Endothelial cell of umbilical vein (primary cell): Measurements from ENCODE around the gene NCKAP5. TPM values are rescaled to one million over a fixed set of nuclear protein-coding genes. Genes with fewer than 3 reads are reported as not detected.

ENCODE experiments used
- BruUV-seq: library from RNA; stranded (reverse); fragments of 400-500 nt; replicated peaks from 2 replicates; lab custom pipeline; 2021; lab: Mats Ljungman, UMichigan
- CTCF ChIA-PET: fragments of 300-600, 350-600 bp; sonication (Branson Sonifier 250); formaldehyde crosslinking; loops from one replicate; lab custom pipeline; 2021; ENCODE audit warnings: antibody characterized with exemption, inconsistent platforms; lab: Charles Lee
- POLR2A ChIA-PET: fragments of 300-600, 350-600 bp; sonication (Branson Sonifier 250); formaldehyde crosslinking; loops from one replicate; lab custom pipeline; 2021; ENCODE audit warnings: antibody characterized with exemption, inconsistent platforms; lab: Charles Lee
- DNase-seq: peaks from one replicate; pipeline ENCODE4 v3.0.0-alpha.2; 2011; ENCODE audit warnings: low read depth, low spot score
- FAIRE-seq: peaks from 2 replicates; lab custom pipeline; 2011; peaks lifted over from hg19 to GRCh38; lab: Jason Lieb, UNC
- H2AFZ ChIP-seq: 2 replicates; pipeline ENCODE4 v1.6.0; 2012; ENCODE audit warnings: low read depth, low read length, control low read depth, inconsistent platforms
- H3K27ac ChIP-seq: 2 replicates; pipeline ENCODE4 v1.5.1; 2011; ENCODE audit warnings: low read depth, mild to moderate bottlenecking, control low read depth, low read length, moderate library complexity; ENCODE audit not compliant: insufficient read depth
- H3K27me3 ChIP-seq, 2 experiments: 2 replicates each; pipeline versions ENCODE4 v1.6.0 to v1.6.1; 2011; ENCODE audit warnings: low read length in 2 of 2, mixed read lengths in 1 of 2; ENCODE audit not compliant: control insufficient read depth in 2 of 2, insufficient read depth in 2 of 2
- H3K36me3 ChIP-seq, 2 experiments: 2 replicates in 1 of 2; 3 replicates in 1 of 2; pipeline ENCODE4 v1.5.1; 2011; ENCODE audit warnings: low read length in 2 of 2, mild to moderate bottlenecking in 1 of 2, moderate library complexity in 1 of 2; ENCODE audit not compliant: control insufficient read depth in 2 of 2, insufficient read depth in 2 of 2; ENCODE audit errors: extremely low read depth in 1 of 2
- H3K4me1 ChIP-seq: 3 replicates; pipeline ENCODE4 v1.5.1; 2011; ENCODE audit warnings: mild to moderate bottlenecking, low read length; ENCODE audit not compliant: control insufficient read depth, insufficient read depth; ENCODE audit errors: extremely low read depth
- H3K4me2 ChIP-seq: 2 replicates; pipeline ENCODE4 v1.6.1; 2011; ENCODE audit warnings: low read length, control low read depth, mixed read lengths; ENCODE audit not compliant: insufficient read depth
- H3K4me3 ChIP-seq, 3 experiments: fragments of 200-600 bp in 1 of 3; sonication (generic), shearing (Covaris generic) in 1 of 3; replicated peaks in 1 of 3; 2 replicates each; pipeline ENCODE4 v1.5.1; 2011 to 2016; ENCODE audit warnings: control low read depth in 3 of 3, low read length in 3 of 3, mild to moderate bottlenecking in 2 of 3, inconsistent platforms in 1 of 3, low read depth in 1 of 3, moderate library complexity in 1 of 3; ENCODE audit not compliant: insufficient read depth in 1 of 3
- H3K79me2 ChIP-seq: 2 replicates; pipeline ENCODE4 v1.6.0; 2012; ENCODE audit warnings: low read length, inconsistent platforms; ENCODE audit not compliant: control insufficient read depth, insufficient read depth
- H3K9ac ChIP-seq: replicated peaks from 2 replicates; pipeline ENCODE3; 2011; ENCODE audit warnings: low read length, control low read depth; ENCODE audit not compliant: insufficient read depth; ENCODE audit errors: extremely low read depth
- H3K9me1 ChIP-seq: replicated peaks from 3 replicates; pipeline ENCODE4 v1.6.0; 2011; ENCODE audit warnings: mild to moderate bottlenecking, low read length; ENCODE audit not compliant: control insufficient read depth, insufficient read depth; ENCODE audit errors: extremely low read depth
- H3K9me3 ChIP-seq: replicated peaks from 2 replicates; pipeline ENCODE4 v1.5.1; 2012; ENCODE audit warnings: low read length, inconsistent platforms; ENCODE audit not compliant: control insufficient read depth, insufficient read depth
- H4K20me1 ChIP-seq: replicated peaks from 2 replicates; pipeline ENCODE3; 2011; ENCODE audit warnings: mild to moderate bottlenecking, low read length; ENCODE audit not compliant: control insufficient read depth, insufficient read depth; ENCODE audit errors: extremely low read depth
- EZH2 ChIP-seq: IDR thresholded peaks from 2 replicates; pipeline ENCODE4 v1.6.1; 2012; ENCODE audit warnings: borderline replicate concordance, low read depth, mild to moderate bottlenecking, moderate library complexity, low read length, inconsistent platforms; ENCODE audit not compliant: severe bottlenecking
- FOS ChIP-seq: IDR thresholded peaks from 2 replicates; pipeline ENCODE4 v1.6.1; 2011; ENCODE audit warnings: mild to moderate bottlenecking, low read length, moderate library complexity, borderline replicate concordance; ENCODE audit not compliant: insufficient read depth
- GATA2 ChIP-seq: IDR thresholded peaks from 2 replicates; pipeline ENCODE4 v1.7.0; 2011; ENCODE audit warnings: low read depth, mild to moderate bottlenecking, moderate library complexity, mixed read lengths, low read length; ENCODE audit not compliant: insufficient read length, insufficient read depth
- JUN ChIP-seq: IDR thresholded peaks from 2 replicates; pipeline ENCODE4 v1.6.1; 2011; ENCODE audit warnings: borderline replicate concordance, low read depth; ENCODE audit not compliant: insufficient read length, insufficient read depth
- MYC ChIP-seq: IDR thresholded peaks from one replicate; pipeline ENCODE4 v1.6.1; 2011; ENCODE audit warnings: mild to moderate bottlenecking, low read depth, low read length
- dilution Hi-C: fragments of 300-500 bp; cut with MboI; formaldehyde crosslinking; loops from one replicate; pipeline ENCODE4 v1.15.0; 2019; ENCODE audit warnings: low sequenced_read_pairs; ENCODE audit not compliant: extremely low pct_ligation_motif_present
- intact Hi-C: fragments of 100-400 bp; cut with micrococcal nuclease; formaldehyde crosslinking; loops from one replicate; pipeline ENCODE4 v1.10.0; 2022
- polyA plus RNA-seq, 4 experiments: library from polyadenylated mRNA; depleted of rRNA in 3 of 4; stranded (reverse) in 3 of 4; unstranded in 1 of 4; fragments of >200 nt; gene quantifications; 2 replicates each; pipeline versions ENCODE4 v1.2.1 to v1.2.3, GENCODE V29; 2011 to 2012; ENCODE audit warnings: missing spikeins in 1 of 4
- total RNA-seq: library from RNA; stranded (reverse); gene quantifications from 2 replicates; pipeline ENCODE4 v1.2.3, GENCODE V29; 2021

The NCKAP5 gene
- total and polyA plus RNA-seq, 2 donors (not counting 3 experiments of a cell fraction or from before 2014, with no cell fraction given), result 0.47 to 3.3 TPM

DNA sequence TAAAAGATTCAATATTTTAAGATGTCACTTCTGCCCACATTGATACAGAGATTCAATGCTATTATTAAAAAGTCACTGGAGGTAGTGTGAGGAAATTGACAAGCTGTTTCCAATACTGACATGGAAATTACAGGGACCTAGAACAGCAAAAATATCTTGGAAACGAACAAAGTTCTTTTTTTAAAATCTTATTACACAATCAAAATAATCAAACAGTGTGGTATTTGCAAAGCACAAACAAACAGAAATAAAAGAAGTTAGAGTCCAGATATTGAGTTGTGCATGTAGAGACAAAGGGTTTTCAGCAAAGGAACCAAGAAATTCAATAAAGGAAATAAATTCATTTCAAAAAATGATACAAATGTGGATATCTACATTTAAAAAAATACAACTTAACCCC lies 369.6 kb downstream of the NCKAP5 start:
- Histone ChIP-seq H3K79me2 (no peaks in the 10 kb centered on the region), H3K4me2 (no peak overlapping the region), H3K27ac (no peak overlapping the region), H3K4me3 (no peak overlapping the region), H3K9me1 (no peaks in the 10 kb centered on the region), H3K27me3 (no peaks in the 10 kb centered on the region), H3K9me3 (no peaks in the 10 kb centered on the region), H3K4me1 (peaks cover 15% of the 10 kb centered on the region), H3K36me3 (no peaks in the 10 kb centered on the region), H3K9ac (no peak overlapping the region), H2AFZ (no peak overlapping the region), H4K20me1 (no peaks in the 10 kb centered on the region)
- ChIA-PET CTCF (no interaction called here), POLR2A (no interaction called here)
- dilution Hi-C loops, result no loop called here
- intact Hi-C loops, result no loop called here
- no peak for DNase-seq
- FAIRE-seq, result no peak
- no peak for TF ChIP-seq MYC
- TF ChIP-seq JUN, result no peak
- no peak for TF ChIP-seq FOS
- TF ChIP-seq EZH2, result no peak
- no TSS peak for BruUV-seq

DNA sequence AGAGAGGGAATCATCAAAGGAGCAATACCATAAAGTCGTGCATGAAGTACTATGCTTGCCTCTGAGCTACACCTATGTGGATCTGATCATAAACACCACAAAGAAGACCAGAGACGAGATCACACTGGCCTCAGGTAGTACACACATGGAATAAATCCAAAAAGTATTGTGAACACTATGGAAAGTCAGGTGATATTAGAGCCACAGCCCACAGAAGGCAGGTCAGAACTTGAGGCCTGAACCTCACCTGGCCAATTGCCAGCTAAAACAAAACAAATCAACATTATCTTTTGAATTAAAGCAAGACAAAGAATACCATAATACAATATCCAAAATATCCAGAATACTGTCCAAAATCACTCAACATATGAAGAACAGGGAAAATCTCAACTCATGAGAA lies 371.1 kb downstream of the NCKAP5 start:
- Histone ChIP-seq H3K4me1 (peaks cover 15% of the 10 kb centered on the region), H3K79me2 (no peaks in the 10 kb centered on the region), H2AFZ (no peak overlapping the region), H3K4me3 (no peak overlapping the region), H3K9me3 (no peaks in the 10 kb centered on the region), H3K27ac (no peak overlapping the region), H3K36me3 (no peaks in the 10 kb centered on the region), H3K4me2 (no peak overlapping the region), H3K9me1 (no peaks in the 10 kb centered on the region), H3K27me3 (no peaks in the 10 kb centered on the region), H3K9ac (no peak overlapping the region), H4K20me1 (no peaks in the 10 kb centered on the region)
- intact Hi-C loops, result no loop called here
- FAIRE-seq (no peak), DNase-seq (no peak)
- POLR2A ChIA-PET, result no interaction called here
- no TSS peak for BruUV-seq
- TF ChIP-seq FOS (no peak), GATA2 (no peak), JUN (no peak)
- CTCF ChIA-PET, result no interaction called here
- dilution Hi-C loops, result no loop called here
